GM12891 (cell line): ENCODE data around the gene ZBTB20.

ENCODE experiments used
- POLR2A ChIP-seq: IDR thresholded peaks from 2 replicates; pipeline ENCODE4 v1.6.1; 2011; ENCODE audit warnings: low read depth, low read length, control low read depth
- POLR2AphosphoS5 ChIP-seq: IDR thresholded peaks from 2 replicates; pipeline ENCODE4 v1.6.1; 2011; ENCODE audit warnings: low read depth, low read length, control low read depth

DNA sequence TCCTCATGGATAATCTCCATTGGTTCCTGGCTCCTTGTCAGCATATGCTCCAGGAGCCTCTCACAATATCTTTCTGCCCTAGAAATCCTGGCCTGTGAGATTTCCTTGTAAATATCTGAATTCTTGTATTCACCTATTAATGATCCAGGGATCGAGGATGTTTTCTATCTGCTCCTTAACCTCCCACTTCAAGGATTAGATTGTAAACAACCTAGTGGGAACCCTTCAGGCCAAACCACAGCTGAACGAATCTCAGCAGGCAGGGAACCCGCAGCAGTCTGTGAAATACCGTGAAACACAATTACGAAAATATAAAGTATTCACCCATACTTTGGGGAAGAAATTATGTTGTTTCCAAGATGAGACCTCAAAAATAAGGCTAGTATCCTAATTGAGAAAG is 637.3 kb downstream of the ZBTB20 start:
- TF ChIP-seq POLR2A: no peak
- no peak for TF ChIP-seq POLR2AphosphoS5
